ENCODE data around the gene PLOD3. TPM values are rescaled to one million over a fixed set of nuclear protein-coding genes. Genes with fewer than 3 reads are reported as not detected.
"Not testable (repeated sequence)": the region's sequence is repeated elsewhere in the genome, so short reads cannot be mapped to it uniquely, and the experiment has no call there.

The PLOD3 gene
- total RNA-seq, 1 experiment from 2014 or later: 135 TPM

- DNase-seq (ENCODE audit: low read depth): no peak
These were observed 1.2 kb downstream of the PLOD3 start for GRCh38 chr7:101216001-101216859.

- DNase-seq (ENCODE audit: low read depth): no peak
These were observed 5.4 kb downstream of the PLOD3 start for GRCh38 chr7:101212014-101212413.

GRCh38 chr7:101211501-101211900, 5.9 kb downstream of the PLOD3 start:
- no peak for DNase-seq (ENCODE audit: low read depth)

- no peak for DNase-seq (ENCODE audit: low read depth)
These were observed 7.2 kb downstream of the PLOD3 start for GRCh38 chr7:101210143-101210542.

- no peak for DNase-seq (ENCODE audit: low read depth)
These were observed 8.6 kb downstream of the PLOD3 start for GRCh38 chr7:101208794-101209193.

GRCh38 chr7:101207459-101207858, 9.9 kb downstream of the PLOD3 start:
- DNase-seq (ENCODE audit: low read depth): no peak

- DNase-seq (ENCODE audit: low read depth): no peak
These were observed 10.7 kb downstream of the PLOD3 start for GRCh38 chr7:101206665-101207042.

- no peak for DNase-seq (ENCODE audit: low read depth)
These were observed 11.3 kb downstream of the PLOD3 start for GRCh38 chr7:101205901-101206664.

- DNase-seq (ENCODE audit: low read depth): not testable (repeated sequence)
These were observed 13.3 kb downstream of the PLOD3 start for GRCh38 chr7:101203740-101204738.

GRCh38 chr7:101202603-101202918, 14.8 kb downstream of the PLOD3 start:
- DNase-seq (ENCODE audit: low read depth): no peak

GRCh38 chr7:101201695-101202602, 15.4 kb downstream of the PLOD3 start:
- no peak for DNase-seq (ENCODE audit: low read depth)

GRCh38 chr7:101200862-101201599, 16.4 kb downstream of the PLOD3 start, which contains the start of gene MOGAT3:
TSS of gene MOGAT3 (minus strand) at chr7:101201036. CDS start at chr7:101200854, 182 bp downstream.
- no peak for DNase-seq (ENCODE audit: low read depth)

GRCh38 chr7:101200504-101200861, 16.9 kb downstream of the PLOD3 start:
- DNase-seq (ENCODE audit: low read depth): no peak

- not testable (repeated sequence) for DNase-seq (ENCODE audit: low read depth)
These were observed 17.9 kb downstream of the PLOD3 start for GRCh38 chr7:101199522-101199921.

- no peak for DNase-seq (ENCODE audit: low read depth)
These were observed 18.9 kb downstream of the PLOD3 start for GRCh38 chr7:101198476-101198875.

- DNase-seq (ENCODE audit: low read depth): no peak
These were observed 19.4 kb downstream of the PLOD3 start for GRCh38 chr7:101197991-101198390.

- DNase-seq (ENCODE audit: low read depth): no peak
These were observed 21.5 kb downstream of the PLOD3 start for GRCh38 chr7:101195884-101196283.

- no peak for DNase-seq (ENCODE audit: low read depth)
These were observed 28.3 kb downstream of the PLOD3 start for GRCh38 chr7:101189109-101189508.

GRCh38 chr7:101186844-101187428, 30.4 kb downstream of the PLOD3 start:
- no peak for DNase-seq (ENCODE audit: low read depth)
